Stimulated activated CD8-positive, alpha-beta memory T cell treated with anti-CD3 and anti-CD28 coated beads, Interleukin-2, amount 100 ng/mL, for 1 hour (primary cell): Measurements from ENCODE around the gene ANP32E.
A peak's percentile ranks its signal among the peaks of the same experiment; 100 is the strongest.
"Not testable (repeated sequence)": the region's sequence is repeated elsewhere in the genome, so short reads cannot be mapped to it uniquely, and the experiment has no call there.

Source experiments
- DNase-seq, 2 donors: peaks; one replicate each; pipeline ENCODE4 v3.0.0-alpha.2; 2020; ENCODE audit warnings: low read depth in 2 of 2

ANP32E gene

DNA sequence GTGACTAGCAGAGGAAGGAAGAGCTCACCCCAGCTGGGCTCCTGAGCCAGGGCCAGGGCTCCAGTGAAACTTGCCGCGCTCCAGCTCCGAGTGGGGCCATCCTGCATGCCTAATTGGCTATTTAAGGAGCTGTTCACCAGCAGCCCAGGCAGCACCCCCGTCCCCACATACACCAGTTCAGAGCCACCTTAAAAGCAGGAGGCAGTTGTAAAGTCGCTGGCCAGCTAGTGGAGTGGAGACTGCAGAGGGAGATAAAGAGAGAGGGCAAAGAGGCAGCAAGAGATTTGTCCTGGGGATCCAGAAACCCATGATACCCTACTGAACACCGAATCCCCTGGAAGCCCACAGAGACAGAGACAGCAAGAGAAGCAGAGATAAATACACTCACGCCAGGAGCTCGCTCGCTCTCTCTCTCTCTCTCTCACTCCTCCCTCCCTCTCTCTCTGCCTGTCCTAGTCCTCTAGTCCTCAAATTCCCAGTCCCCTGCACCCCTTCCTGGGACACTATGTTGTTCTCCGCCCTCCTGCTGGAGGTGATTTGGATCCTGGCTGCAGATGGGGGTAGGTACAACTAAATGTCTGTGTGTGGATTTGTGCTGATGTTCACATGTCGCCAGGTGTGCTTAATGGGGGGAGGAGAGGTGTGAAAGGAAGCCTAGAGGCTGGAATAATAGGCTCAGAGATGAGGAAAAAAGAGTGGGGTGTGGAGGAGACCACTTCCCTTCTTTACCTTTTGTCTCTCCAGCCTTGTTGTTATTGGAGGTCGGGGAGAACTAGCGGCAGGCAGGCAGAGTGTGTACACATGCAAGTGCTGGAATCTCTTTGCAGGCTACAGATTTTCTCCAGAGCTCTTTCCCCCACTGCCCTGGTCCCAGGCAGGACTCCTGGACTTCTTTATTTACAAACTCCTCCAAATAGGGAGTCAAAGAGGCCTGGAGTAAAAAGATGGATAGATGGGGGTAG lies 22.0 kb upstream of the ANP32E start, which contains the start of gene CA14:
CA14 (plus strand) TSS at position 151 of the 962 bp plus-strand sequence; CDS start at position 506, 355 bp downstream.
- no peak for DNase-seq

DNA sequence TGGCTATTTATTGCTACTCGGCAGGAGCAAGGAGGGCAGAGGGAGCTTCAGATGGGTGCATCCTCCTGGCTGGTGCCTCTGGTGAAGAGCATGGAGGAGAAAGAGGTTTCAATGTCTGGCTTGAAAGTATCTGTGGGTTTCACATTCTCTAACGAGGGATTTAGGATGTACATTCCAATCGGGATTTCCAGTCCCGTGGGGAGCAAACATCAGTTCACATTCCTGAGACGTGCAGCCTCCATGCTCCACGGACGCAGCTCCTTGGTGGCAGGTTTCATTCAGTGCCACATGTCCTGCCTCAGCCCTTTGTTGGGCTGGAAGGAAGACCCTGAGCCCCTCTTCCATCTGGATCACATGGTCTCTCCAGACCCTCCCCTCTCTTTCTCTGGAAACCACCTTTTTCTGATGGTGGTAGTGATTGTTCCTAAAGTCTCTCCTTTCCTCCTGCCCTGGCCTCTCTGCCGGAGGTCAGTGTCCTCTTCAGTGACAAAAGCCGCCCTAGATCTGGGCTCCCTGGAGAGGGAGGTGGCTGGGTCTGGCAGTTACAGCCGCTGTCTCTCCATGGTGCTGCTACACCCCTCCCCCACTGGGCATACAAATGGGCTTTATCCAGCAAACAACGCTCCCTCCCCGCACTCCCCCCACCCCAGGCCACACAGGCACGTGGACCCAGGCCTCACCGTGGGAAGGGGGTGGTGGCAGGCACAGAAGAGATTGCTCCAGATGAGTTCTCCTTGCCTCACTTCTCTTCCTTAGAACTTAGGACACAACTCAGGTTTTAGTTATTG lies 20.8 kb upstream of the ANP32E start:
- no peak for DNase-seq

DNA sequence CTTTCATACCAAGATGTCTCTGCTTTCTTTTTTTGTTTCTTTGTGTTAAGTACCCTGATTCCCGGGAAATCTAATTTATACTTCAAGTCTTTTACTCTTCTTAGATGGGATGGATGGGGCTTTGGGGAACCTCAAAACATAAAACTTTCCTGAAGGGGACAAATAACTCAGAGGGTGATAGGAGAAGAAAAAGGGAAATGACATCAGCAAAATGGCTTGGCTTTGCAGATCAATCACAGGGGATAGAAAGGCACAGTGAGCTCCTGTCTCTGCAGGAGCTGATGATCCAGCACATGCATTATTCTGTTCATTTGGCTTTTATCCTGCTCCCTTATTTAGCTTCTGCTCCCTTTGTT lies 20.3 kb upstream of the ANP32E start:
- no peak for DNase-seq

DNA sequence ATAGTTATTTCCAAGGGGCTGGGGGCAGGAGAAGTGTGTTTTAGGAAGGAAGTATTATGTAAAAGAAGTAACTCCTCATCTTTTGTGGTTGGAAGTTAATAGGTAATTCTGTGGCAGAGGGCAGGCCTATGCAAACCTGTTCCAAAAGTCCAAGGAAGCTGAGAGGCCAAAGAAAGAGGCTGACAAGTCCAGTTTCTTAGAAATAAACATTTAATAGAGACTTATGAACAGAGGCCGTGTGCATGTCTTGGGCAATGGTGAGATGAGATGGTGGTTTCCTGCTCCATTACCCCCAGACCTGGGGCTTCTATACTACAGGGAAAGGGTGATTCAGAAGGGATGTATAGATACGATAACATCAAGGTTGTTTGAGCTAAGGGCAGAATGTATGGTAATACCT lies 14.0 kb upstream of the ANP32E start:
- DNase-seq: no peak

DNA sequence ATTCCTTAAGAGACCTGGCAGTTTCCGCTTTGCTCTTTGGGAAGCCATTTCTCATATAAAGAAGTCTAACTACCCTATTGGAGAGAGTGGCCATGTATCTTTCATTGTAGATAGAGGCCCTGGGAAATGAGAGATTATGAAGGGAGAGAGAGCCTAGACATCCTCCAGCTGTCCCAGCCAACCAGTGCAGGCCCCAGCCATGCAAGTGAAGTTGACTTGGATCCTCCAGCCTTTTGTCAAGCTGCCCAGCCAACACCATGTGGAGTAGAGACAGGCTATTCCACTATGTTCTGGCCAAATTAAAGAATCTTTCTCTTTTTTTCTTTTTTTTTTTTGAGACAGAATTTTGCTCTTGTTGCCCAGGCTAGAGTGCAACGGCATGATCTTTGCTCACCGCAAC lies 7.1 kb upstream of the ANP32E start:
- no peak for DNase-seq

DNA sequence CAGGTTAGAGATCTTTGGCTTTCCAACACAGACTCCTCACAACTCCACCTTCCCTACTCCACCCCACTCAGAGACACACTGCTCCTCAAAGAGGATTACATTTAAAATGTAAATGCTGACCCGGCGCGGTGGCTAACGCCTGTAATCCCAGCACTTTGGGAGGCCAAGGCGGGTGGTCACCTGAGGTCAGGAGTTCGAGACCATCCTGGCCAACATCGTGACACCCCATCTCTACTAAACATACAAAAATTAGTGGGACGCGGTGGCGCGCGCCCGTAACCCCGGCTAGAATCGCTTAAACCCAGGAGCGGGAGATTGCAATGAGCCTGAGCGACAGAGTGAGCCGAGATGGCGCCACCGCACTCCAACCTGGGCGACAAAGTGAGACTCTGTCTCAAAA lies 1.8 kb upstream of the ANP32E start:
- DNase-seq: no peak

DNA sequence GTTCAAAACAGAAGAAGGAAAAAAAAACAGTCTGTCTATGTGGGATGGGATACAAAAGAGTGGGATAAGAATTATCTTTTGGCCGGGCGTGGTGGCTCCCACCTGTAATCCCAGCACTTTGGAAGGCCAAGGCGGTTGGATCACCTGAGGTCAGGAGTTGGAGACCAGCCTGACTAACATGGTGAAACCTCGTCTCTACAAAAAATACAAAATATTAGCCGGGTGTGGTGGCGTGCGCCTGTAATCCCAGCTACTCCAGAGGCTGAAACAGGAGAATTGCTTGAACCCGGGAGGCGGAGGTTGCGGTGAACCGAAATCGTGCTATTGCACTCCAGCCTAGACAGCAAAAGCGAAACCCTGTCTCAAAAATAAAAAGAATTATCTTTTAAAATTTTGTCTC lies 1.3 kb upstream of the ANP32E start:
- DNase-seq: not testable (repeated sequence)

DNA sequence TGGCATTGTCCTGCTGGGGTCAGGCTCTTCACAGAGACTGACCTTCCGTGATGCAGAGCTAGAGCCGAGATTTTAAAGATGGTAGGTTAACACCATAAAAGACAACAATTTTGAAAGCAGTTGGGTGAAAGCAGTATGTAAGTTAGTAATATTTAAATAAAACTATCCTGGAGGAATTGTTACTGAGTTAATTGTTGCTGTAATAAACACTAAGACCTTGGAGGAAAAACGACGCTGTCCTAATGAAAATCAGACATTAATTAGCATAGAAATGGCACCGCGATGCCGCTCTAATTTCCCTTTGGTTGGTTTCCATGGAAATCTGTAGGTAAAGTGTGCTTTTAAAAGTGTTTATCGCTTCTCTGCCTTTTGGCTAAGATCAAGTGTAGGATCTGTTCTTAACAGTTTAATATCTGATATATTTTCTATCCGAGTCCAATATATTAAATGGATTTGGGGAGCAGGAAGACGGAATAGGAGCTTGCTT lies 745 bp upstream of the ANP32E start:
- DNase-seq: no peak

DNA sequence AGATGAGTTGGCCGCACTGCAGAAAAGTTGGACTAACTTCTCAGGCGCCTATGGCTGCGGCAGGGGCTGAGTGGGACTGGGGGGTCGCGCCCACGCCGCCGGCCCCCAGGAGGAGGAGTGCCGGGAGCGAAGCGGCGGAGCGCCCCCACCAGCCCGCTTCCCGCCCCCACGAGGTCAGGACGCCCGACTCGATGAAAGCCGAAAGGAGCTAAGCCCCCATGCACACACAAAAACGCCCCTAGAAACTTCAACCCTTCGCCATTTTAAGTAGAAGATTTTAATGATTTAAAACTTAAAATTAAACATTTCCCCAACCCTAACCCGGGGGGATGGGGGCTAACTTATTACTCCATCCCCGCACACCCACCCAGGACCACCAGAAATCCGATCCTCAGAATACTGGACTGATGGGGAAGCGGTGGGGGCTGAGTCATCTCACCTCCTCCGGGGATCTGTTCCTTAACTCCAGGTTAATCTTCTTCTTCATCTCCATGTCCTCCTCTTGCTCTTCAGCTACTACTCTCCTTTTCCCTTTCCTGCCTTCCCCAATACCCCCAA lies 539 bp downstream of the ANP32E start:
- DNase-seq: peak in 1 of 2 donors; percentile 4

DNA sequence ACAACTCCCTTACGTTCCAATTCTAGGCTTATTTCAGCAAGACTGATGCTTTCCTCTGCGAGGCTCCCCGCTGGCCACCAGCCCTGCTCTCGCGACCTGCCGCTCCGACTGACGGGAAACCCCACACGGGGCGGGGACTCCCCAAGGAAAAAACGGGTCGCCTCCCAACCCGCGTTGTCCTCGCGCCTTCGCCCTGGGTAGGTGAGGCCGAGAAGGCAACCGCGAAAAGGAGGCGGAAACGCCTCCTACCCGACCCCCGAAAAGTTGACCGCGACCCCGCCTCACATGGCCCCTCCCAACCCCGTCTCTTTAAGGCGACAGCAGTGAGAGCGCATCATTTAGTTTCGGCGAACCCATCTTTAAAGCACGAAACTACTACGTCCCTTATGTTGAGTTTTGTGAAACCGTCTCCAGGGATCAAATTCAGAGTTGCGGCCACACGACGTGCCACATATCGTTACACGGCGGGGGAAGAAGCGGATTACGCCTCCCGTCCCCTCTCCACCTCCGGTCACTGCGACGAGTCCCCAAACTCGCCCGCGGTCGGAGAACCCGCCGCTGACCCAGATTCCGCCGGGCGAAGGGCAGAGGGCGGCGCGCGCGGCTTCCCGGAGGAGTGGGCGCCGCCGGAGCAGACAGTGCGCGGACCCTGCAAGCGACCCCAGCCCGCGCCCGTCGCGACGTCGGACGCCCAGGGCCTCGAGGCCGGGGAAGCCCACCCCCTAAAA lies 1.2 kb downstream of the ANP32E start:
- DNase-seq: peak; percentile 76 to 84

DNA sequence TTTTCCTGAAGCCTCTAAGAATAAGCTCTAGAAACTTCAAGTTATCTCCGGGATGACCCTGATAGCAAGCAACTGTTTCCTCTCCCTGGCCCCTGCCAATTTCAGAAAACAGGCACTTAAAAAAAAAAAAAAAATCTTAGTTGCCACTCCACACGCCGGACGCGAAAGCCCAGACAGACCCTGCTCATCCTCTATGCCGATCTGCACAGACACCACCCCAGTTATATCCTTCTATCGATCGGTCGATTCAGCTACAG lies 1.7 kb downstream of the ANP32E start:
- DNase-seq: no peak

DNA sequence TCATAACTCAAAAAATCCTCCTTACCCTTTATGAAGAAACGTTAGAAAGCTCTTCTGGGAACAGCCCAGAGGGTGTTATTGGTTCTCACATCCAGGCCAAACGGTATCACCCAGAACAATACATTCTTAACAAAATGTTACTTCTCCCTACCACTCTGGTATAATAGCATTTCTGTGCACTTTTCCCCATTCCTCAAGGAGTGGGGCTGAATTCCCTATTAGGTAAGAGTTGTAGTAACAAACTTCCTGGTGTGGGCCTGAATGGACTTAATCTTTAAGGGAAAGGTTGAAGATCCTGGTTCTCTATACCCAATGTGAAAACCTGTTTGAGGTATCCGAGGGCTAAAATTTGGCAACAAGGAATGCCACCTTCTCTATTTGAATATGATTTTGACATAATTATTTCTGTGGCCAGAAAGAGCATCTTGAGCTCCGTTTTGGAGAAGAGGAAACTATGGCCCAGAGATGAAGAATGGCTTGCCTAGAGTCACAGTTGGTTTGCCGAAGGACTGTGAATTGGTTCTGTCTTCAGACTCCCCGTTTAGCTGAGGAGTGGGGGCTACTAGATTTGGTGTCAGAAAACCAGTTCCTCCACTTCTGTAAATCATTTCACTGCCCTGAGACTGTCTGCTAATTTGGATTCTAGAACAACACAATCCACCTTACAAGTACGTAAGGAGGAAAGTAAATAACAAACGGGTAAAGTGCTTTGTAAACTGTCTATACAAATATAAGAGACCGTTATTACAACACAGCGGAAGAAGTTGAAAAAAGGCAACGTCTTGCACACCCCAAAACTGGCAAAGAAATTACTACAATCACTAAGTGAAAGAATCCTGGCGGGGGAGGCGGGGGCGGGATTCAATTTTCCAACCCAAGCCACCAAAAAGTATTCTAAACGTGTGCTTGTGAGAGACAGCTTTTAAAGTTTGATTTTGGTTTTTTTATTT lies 2.3 kb downstream of the ANP32E start:
- DNase-seq: peak in 1 of 2 donors; percentile 26

DNA sequence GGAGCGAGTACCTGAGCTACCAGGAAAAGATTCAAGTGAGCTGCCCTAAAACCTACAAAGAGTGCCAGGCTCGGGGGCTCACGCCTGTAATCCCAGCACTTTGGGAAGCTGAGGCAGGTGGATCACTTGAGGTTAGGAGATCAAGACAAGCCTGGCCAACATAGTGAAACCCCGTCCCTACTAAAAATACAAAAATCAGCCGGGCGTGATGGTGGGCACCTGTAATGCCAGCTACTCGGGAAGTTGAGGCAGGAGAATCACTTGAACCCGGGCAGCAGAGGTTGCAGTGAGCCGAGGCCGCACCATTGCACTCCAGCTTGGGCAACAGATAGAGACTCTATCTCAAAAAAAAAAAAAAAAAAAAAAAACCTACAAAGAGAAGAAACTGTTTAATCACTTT lies 3.0 kb downstream of the ANP32E start:
- not testable (repeated sequence) for DNase-seq

DNA sequence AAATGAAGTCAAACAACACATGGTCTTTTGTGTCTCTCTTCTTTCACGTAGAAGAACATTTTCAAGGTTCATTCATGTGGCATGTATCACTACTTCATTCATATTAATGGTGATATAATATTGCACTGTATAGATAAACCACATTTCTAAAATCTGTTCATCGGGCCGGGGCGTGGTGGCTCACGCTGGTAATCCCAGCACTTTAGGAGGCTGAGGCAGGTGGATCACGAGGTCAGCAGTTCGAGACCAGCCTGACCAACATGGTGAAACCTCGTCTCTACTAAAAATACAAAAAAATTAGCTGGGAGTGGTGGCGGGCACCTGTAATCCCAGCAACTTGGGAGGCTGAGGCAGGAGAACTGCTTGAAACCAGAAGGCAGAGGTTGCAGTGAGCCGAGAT lies 7.7 kb downstream of the ANP32E start:
- not testable (repeated sequence) for DNase-seq

DNA sequence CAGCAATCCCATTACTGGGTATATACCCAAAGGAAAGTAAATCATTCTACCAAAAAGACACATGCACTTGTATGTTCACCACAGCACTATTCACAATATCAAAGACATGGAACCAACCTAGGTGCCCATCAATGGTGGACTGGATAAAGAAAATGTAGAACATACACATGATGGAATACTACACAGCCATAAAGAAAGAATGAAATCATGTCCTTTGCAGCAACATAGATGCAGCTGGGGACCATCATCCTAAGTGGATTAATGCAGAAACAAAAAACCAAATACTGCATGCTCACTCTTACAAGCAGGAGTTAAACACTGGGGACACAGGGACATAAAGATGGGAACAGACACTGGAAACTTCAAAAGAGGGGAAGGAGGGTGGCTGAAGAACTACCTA lies 8.7 kb downstream of the ANP32E start:
- DNase-seq: no peak

DNA sequence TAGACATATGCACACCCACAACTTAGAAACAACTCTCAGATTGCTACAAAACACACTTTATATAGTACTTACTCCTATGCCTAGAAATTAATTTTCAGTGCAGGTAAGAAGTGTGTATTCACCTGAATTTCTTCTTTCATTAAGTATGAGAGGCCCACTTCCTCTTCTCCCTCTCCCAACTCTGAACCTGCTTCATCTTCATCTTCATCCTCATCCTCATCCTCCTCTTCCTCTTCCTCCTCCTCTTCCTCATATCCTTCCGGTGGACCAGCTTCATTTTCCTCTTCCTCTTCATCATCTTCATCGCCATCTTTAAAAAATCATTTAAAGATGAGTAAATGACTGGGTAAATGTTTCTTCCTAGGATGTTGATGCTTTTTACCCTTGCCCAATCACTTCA lies 9.4 kb downstream of the ANP32E start:
- no peak for DNase-seq

DNA sequence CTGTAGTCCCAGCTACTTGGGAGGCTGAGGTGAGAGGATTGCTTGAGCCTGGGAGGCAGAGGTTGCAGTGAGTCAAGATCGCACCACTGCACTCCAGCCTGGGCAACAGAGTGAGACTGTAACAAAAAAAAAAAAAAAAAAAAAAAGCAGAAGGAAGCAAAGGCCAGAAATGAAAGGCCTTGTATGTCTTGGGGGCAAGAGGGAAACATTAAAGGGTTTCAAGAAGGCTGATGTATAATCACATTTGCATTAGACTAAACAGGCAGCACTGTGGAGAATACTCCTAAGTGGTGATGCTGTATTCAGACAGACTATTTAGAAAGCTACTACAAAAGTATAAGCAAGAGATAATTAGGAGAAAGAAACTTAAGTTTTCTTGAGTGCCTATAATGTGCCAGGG lies 10.4 kb downstream of the ANP32E start:
- DNase-seq: no peak

DNA sequence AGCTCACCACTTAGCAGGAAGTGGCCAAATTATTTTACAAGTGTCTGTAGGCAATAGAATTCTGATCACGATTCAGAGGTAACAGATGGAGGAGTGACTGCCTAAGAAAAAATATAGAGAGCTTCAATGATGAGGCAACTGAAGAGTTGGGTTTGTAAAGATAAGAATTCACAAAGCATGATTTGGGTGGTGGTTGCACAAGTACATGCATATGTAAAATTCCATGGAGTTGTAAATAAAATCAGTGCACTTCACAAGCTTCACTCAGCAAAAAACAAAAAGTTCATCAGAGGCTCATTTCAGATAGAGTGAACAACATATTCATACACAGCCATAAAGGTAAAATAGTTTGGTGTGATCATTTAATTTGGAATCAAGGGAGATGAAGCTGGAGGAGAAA lies 10.9 kb downstream of the ANP32E start:
- DNase-seq: no peak

DNA sequence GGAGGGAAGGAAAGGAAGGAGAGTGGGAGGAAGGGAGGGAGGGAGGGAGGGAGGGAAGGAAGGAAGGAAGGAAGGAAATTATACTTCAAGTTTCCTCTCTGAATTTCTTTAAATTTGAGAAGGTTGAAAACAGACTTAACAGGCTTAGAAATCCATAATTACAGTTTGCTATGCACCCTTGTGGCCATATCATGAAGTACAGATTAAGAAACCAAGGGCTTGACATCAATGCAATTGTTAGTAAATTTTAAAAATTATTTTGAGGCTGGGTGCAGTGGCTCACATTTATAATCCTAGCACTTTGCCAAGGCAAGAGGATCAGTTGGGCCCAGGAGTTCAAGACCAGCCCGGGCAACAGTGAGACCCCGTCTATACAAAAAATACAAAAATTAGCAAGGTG lies 14.4 kb downstream of the ANP32E start:
- no peak for DNase-seq

DNA sequence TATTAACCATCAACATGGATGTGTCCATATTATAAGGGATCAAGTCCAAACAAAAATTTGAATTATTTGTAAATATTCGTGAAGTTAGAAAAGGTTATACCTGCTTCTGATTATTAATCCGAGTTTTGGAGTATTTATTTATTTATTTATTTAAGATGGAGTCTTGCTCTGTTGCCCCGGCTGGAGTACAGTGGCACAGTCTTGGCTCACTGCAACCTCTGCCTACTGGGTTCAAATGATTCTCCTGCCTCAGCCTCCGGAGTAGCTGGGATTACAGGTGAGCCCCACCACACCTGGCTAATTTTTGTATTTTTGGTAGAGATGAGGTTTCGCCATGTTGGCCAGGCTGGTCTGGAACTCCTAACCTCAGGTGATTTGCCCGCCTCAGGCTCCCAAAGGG lies 20.1 kb downstream of the ANP32E start:
- not testable (repeated sequence) for DNase-seq
